ENCODE data around the gene PPFIBP1. TPM values are rescaled to one million over a fixed set of nuclear protein-coding genes. Genes with fewer than 3 reads are reported as not detected.

Gene PPFIBP1
- total RNA-seq, 3 donors from 2014 or later = 34.4 to 86.5 (median 84.0) TPM

GRCh38 chr12:27486961-27487360, 37.0 kb upstream of the PPFIBP1 start:
- H3K27ac ChIP-seq = no peak overlapping the region
- no peaks in the 10 kb centered on the region for H3K4me1 ChIP-seq
- intact Hi-C loops (cut with DNase I; ENCODE audit: low total_unique reads) = no loop called here
- no peak for DNase-seq (ENCODE audit: low spot score in 2 of 2)
- no peaks in the 10 kb centered on the region for H3K27me3 ChIP-seq
- H3K9me3 ChIP-seq = no peaks in the 10 kb centered on the region
- TF ChIP-seq POLR2A (IDR thresholded peaks at IDR 0.05) (no peak), CTCF (IDR thresholded peaks at IDR 0.05) (no peak), POLR2AphosphoS5 (IDR thresholded peaks at IDR 0.05) (no peak)
- H3K36me3 ChIP-seq = no peaks in the 10 kb centered on the region
- H3K4me3 ChIP-seq = no peak overlapping the region

DNA sequence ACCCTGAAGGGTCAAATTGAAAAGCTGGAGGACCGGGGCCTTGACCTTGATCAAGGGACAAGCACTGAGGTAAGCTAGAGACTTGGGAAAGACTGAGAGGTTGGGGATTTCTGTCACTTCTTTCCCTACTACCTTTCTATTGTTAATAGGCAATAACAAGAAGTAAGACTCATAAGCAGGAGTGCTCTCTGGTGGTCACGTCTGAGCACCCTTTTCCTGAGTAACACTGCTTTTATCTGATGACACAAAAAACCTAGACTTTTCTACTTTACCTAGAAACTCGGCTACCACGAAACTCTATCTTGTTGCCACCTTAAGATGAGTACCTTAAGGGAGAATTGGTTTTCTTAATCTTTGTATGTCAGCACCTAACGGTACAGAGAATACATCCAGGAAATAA, 35.5 kb upstream of the PPFIBP1 start:
- Histone ChIP-seq H3K36me3 (no peaks in the 10 kb centered on the region), H3K27ac (no peak overlapping the region), H3K9me3 (no peaks in the 10 kb centered on the region), H3K4me1 (no peaks in the 10 kb centered on the region), H3K4me3 (no peak overlapping the region), H3K27me3 (no peaks in the 10 kb centered on the region)
- DNase-seq (ENCODE audit: low spot score in 2 of 2) = no peak
- TF ChIP-seq CTCF (IDR thresholded peaks at IDR 0.05) (no peak), POLR2A (IDR thresholded peaks at IDR 0.05) (no peak)
- intact Hi-C loops (cut with DNase I; ENCODE audit: low total_unique reads) = no loop called here

DNA sequence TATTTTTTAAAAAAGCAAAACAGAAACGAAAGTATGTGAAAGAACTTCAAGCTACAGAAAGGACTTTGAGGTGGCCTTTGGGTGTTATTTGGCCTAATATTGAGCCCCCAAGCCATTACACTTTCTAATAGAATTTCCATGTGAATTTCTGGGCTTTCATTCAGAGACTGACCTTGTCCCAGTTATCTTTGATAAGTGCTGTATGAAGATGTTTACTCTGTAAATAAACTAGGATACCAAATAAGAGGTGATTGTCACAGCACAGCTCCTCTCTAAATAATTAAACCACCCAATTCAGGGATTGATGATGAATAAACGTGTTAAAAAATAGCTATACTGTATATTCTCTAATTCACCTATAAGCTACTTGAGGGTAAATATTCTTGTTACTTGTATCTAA, 32.8 kb upstream of the PPFIBP1 start:
- Histone ChIP-seq H3K9me3 (no peaks in the 10 kb centered on the region), H3K36me3 (no peaks in the 10 kb centered on the region), H3K27me3 (no peaks in the 10 kb centered on the region), H3K27ac (no peak overlapping the region), H3K4me3 (no peak overlapping the region), H3K4me1 (no peaks in the 10 kb centered on the region)
- no peak for DNase-seq (ENCODE audit: low spot score in 2 of 2)
- no peak for TF ChIP-seq POLR2AphosphoS5 (IDR thresholded peaks at IDR 0.05)
- TF ChIP-seq CTCF (IDR thresholded peaks at IDR 0.05) = no peak
- no peak for TF ChIP-seq POLR2A (IDR thresholded peaks at IDR 0.05)
- intact Hi-C loops (cut with DNase I; ENCODE audit: low total_unique reads) = no loop called here

GRCh38 chr12:27493260-27493940, 30.6 kb upstream of the PPFIBP1 start:
- H3K27ac ChIP-seq = no peak overlapping the region

More at GRCh38 chr12:27493260-27493940, 30.6 kb upstream of the PPFIBP1 start:
- DNase-seq (ENCODE audit: low spot score in 2 of 2) = no peak
- TF ChIP-seq CTCF (IDR thresholded peaks at IDR 0.05) = no peak
- TF ChIP-seq POLR2AphosphoS5 (IDR thresholded peaks at IDR 0.05) = no peak
- TF ChIP-seq POLR2A (IDR thresholded peaks at IDR 0.05) = no peak
- Histone ChIP-seq H3K27me3 (no peaks in the 10 kb centered on the region), H3K9me3 (no peaks in the 10 kb centered on the region), H3K4me1 (no peaks in the 10 kb centered on the region), H3K4me3 (no peak overlapping the region), H3K36me3 (no peaks in the 10 kb centered on the region)
- intact Hi-C loops (cut with DNase I; ENCODE audit: low total_unique reads) = no loop called here

Data from breast epithelium (tissue), 4 donors.